Left lobe of liver (tissue), 2 donors: ENCODE measurements around the gene BARHL1. TPM values are rescaled to one million over a fixed set of nuclear protein-coding genes. Genes with fewer than 3 reads are reported as not detected.

Source experiments
- ATAC-seq: fragments of 200-7000 bp; cut with Tn5 transposase; one replicate; pipeline ENCODE4 v1.9.1; 2020; ENCODE audit warnings: mild to moderate bottlenecking, moderate library complexity
- DNase-seq: peaks from one replicate; pipeline ENCODE4 v3.0.0-alpha.2; 2020; ENCODE audit warnings: low spot score
- total RNA-seq: library from RNA; stranded (reverse); gene quantifications from one replicate; pipeline ENCODE4 v1.2.1, GENCODE V29; 2021
- donor health status: DM: no; HTN: no; CAD: no; lungs with moderate emphysema.
- donor health status: DM: no; HTN: yes; CAD: no.

Gene BARHL1
- total RNA-seq, 1 donor from 2014 or later: not detected

DNA sequence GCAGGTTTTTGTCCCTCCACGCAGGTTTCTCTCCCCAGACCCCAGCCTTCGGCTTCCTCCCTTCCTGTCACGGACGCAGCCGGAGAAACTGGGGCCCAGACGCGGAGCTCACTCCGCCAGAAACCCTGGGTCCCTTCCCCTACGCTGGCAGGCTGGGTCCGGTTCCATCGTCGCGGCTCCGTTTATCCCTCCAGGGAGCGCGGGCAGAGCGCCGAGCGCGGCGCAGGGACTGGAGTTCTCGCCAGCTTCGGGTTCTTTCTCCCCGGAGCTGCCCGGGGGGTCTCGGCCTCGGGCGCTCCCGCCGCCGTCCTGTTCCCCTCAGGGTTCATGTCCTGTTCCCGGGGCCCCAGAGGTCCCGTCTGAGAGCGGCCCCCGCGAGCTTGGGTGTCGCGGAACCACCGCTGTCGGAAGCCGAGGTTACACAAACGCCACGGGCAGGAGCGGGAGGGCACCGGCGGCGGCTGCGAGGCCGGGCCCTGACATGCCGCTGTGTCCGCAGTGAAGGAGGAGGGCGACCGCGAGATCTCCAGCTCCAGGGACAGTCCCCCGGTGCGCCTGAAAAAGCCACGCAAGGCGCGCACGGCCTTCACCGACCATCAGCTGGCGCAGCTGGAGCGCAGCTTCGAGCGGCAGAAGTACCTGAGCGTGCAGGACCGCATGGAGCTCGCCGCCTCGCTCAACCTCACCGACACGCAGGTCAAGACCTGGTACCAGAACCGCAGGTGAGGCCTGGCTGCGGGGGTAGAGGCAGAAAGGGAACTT lies 4.6 kb downstream of the BARHL1 start:
- DNase-seq: no peak
- ATAC-seq: no peak

DNA sequence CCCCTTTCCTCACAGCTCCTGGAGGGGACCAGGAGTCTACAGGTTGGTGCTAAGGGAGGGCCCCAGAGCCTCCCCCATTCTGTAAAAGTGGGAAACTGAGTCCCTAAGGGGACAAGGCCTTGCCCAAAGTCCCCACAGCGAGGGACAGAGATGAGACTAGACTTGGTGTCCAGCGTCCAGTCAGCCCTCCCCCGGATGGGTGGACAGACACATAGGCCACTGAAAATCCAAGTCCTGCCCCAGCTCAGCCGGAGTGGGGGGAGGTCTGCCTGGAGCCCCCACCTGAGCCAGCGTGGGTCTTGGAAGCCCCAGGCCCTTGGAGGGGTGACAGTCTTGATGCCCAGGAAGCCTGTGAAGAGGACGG lies 5.2 kb downstream of the BARHL1 start:
- no peak for ATAC-seq
- no peak for DNase-seq

GRCh38 chr9:132588098-132588497 lies 5.7 kb downstream of the BARHL1 start:
- DNase-seq (no peak), ATAC-seq (no peak)

DNA sequence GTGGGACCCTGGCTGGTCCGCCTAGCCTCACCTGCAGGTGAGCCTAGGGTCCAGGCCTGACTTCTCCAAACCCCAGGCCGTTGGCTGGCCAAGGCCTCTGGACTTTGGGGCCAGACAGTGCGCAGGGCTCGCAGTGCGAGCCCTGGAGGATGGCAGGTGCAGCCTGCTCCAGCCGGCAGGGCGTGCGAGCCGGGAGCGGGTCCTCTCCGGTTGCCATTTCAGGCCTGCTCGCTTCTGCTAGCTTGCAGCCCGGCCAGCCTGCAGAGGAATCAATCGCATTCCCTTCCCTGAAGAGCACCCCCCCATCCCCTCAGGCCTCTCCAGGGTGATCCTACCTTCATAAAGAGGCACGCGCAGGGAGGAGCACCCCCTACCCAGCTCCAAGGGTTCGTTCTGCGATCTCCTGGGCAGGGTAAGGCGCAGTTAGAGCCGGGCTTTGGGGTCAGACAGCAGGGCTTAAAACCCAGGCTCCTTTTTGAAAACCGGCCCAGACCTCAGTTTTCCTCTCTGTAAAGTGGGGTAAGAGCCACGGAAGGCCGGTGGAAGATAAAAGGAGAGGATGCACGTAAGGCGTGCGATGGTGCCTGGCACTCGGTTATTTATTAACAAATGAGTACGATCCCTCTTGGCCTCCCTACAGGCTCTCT lies 6.2 kb downstream of the BARHL1 start:
- DNase-seq (no peak), ATAC-seq (no peak)

- no peak for DNase-seq
Observed at GRCh38 chr9:132589148-132590036, 7.0 kb downstream of the BARHL1 start.

DNA sequence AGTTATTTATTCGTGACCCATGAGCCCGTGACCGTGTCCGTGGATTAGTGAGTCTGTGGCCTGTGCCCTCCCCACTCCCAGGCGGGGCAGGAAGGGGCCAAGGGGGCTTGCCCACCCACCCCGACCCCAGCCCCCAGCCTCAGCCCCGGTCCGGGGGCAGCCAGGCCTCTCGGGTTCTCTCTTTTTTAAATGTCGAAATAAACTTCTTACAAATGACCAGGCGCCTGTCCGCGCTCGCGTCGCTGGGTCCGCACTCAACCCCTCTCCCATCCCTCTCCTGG lies 7.6 kb downstream of the BARHL1 start:
- ATAC-seq (no peak), DNase-seq (no peak)

More at GRCh38 chr9:132589148-132590036, 7.0 kb downstream of the BARHL1 start:
- peak; percentile 19 for ATAC-seq

- DNase-seq (no peak), ATAC-seq (no peak)
Observed at GRCh38 chr9:132590318-132591182, 8.1 kb downstream of the BARHL1 start.

GRCh38 chr9:132591244-132591643 lies 8.8 kb downstream of the BARHL1 start:
- ATAC-seq (no peak), DNase-seq (no peak)

DNA sequence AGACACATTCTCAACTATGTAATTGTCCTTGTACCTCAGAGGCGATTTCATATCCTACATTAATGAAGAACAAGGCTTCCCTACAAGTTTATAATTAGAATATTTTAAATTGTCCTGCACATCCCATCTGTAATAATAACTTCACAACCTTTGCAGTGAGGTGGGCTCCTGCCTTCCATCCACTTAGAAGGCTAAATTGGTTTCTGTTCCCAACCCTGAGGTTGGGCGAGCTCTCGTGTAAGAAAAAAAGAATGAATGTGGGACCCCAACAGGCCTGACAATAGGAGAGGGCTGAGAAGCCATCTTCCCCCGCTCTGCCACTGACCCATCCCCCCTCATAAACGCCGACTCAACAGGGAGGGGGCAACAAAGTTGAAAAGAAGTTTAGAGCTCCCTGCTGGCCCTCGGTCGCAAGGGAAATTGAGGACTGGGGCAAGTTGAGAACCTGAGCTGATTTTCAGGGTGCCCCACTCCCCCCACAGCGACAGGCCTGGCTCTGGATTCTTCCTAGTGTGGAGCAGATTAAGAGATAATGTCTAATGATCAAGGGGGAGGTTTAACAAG lies 9.4 kb downstream of the BARHL1 start:
- DNase-seq (no peak), ATAC-seq (no peak)

GRCh38 chr9:132592451-132592850 lies 10.0 kb downstream of the BARHL1 start:
- ATAC-seq (no peak), DNase-seq (no peak)

- DNase-seq (no peak), ATAC-seq (no peak)
Observed at GRCh38 chr9:132594412-132594811, 12.0 kb downstream of the BARHL1 start.

DNA sequence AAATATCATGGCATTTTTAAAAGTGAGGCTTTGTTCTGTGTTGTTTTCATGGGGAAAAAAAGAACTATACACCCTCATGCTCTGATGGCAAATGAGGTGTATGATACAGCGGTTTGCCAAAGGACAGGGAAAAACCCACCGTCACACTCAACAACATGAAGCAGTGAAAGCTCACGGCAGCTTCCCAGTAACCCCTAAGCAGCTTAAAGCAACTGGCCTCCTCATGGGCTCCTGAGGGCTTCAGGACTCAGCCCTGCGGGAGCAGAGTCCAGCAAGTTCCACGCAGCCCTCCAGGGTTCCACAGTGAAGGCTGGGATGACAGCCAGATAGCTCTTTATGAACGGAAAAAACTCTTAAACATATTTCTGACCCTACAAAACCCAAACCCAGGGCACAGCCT lies 12.9 kb downstream of the BARHL1 start:
- no peak for ATAC-seq
- no peak for DNase-seq

- ATAC-seq (no peak), DNase-seq (no peak)
Observed at GRCh38 chr9:132596200-132596599, 13.8 kb downstream of the BARHL1 start.

- no peak for DNase-seq
- no peak for ATAC-seq
Observed at GRCh38 chr9:132597073-132597775, 14.8 kb downstream of the BARHL1 start.

DNA sequence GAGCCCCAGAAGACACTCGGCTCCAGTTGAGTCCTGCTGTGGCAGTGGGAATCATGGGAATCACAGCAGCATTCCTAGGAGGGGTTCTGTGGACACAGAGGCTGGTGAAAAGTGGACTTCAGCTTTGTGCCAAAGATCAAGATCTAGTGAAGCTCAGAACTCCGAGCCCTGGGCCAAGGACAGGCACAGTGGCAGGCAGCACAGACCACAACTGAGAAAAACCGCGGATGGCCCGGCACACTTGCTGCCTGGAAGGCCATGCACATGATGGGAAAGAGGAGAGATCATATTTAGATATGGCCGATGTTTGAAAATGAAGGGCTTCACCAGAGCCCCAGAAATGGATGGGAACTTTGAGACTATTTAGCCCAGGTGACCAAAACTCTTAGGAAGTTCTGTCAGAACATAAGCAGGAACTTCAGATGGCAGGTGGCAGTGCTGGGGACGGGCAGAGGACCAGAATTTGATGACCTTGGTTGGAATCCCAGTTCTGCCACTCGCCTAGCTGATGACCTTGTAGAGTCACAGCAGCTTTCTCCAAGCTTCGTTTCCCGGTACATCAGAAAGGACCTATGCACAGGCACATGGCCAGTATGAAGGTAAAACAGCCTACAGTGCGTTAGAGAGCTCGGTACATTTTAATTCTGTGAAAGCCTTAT lies 18.0 kb downstream of the BARHL1 start:
- ATAC-seq (no peak), DNase-seq (no peak)

GRCh38 chr9:132602207-132602606 lies 19.8 kb downstream of the BARHL1 start:
- no peak for DNase-seq
- no peak for ATAC-seq

DNA sequence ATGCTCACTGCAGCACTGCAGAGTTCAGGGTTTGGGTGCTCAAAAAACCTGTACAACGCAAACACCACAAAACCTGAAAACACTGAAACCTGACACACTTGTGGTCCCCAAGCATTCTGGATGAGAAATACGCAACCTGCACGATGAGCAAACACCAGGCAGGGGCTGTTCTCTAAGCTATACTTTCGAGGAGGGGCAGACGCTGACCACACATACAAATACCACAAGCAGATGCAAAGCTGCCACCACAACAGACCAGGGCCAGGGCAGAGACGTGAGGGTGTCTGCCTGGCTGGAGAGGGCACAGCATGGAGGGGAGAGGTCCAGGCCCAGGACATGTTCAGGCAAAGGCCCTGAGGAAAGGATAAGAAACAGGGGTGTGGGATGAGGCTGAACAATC lies 23.0 kb downstream of the BARHL1 start:
- DNase-seq: no peak
- ATAC-seq: no peak

GRCh38 chr9:132606066-132606465 lies 23.7 kb downstream of the BARHL1 start:
- no peak for ATAC-seq
- DNase-seq: no peak

DNA sequence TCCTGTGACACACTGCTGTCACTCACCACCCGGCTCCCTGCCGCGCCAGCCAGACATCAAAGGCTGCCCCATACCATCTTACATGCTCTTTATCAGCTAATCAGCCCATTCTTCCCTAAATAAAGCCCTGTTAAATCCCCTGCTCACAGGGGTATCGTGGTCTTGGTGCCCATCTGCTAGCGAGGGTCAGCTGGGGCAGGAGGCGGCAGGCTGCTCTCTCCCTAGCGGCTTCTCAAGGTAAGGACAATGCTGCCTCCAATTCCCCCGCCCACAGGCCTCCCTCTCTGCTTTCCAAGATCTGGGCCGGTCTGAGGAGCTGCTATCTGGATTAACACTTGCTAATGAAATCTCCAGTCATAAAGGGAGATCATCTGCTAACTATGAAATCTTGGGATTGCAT lies 26.8 kb downstream of the BARHL1 start:
- no peak for ATAC-seq
- no peak for DNase-seq

DNA sequence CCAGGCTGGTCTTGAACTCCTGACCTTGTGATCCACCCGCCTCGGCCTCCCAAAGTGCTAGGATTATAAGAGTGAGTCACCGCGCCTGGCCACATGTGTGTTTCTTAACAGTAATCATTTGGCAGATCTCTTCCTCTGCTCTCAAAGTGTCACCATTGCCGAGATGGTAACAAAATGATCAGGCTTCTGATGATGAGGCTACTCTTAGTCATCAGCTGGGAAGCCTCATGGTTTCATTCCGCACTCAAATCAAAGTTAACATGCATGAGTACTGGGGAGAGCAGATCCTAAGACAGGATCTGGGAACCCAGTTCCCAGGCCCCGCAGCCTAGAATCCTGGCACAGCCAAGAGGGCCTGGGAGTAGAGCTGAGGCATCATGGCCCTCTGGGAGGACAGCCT lies 27.4 kb downstream of the BARHL1 start:
- ATAC-seq: no peak

More for the DNA sequence above, 27.4 kb downstream of the BARHL1 start:
- DNase-seq: no peak
